ENCODE results near the gene CNTN1. TPM values are rescaled to one million over a fixed set of nuclear protein-coding genes. Genes with fewer than 3 reads are reported as not detected.

The CNTN1 gene
- total and polyA plus RNA-seq, 2 of the 8 experiments (the other 6 are each of a cell fraction or from before 2014, with no cell fraction given), result 7.2 to 21.8 TPM

DNA sequence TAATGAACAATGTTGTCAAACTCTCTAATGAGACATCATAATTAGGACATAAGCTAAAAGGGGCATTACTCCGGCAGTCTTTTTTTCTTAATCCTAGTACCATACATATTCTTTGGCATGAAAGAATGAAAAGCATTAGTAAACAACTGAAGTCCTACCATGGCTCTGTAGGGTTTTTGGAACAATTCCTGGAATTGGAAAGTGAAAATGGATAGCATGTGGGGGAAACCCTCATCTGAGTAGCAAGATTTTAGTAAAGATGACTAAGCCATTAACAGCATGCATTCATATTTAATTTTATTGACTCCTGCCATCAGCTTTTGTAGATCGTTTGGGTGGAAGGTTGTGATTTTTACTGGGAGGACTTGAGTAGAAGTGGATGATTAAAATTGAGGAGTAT is 279.7 kb downstream of the CNTN1 start:
- no peak overlapping the region for H3K4ac ChIP-seq (replicated peaks; ENCODE audit: insufficient read length, low read depth, low read length)
- no peak overlapping the region for H2AK5ac ChIP-seq (ENCODE audit: low read depth, low read length)
- no peak overlapping the region for H3K4me2 ChIP-seq (ENCODE audit: insufficient read depth in 1 of 2, low read depth in 2 of 2, low read length in 2 of 2)
- H3K27me3 ChIP-seq (replicated peaks in 1 of 4; ENCODE audit: control insufficient read depth in 3 of 4, extremely low read depth in 1 of 4, insufficient read depth in 3 of 4, low read length in 3 of 4), result peaks cover 0 to 1% (median 0%) of the 10 kb centered on the region in 4 experiments; a peak in 1 of 7 replicates
- H2BK12ac ChIP-seq (ENCODE audit: low read depth, low read length), result no peak overlapping the region
- no peak overlapping the region for H3K18ac ChIP-seq (ENCODE audit: extremely low read depth, low read length)
- ChIA-PET POLR2A (ENCODE audit: partially characterized antibody) (no interaction called here), CTCF (ENCODE audit: partially characterized antibody) (interaction anchor here (0.9 kb wide), 1 partner anchor 12 kb away, joined by 3 read pairs; no protein-coding TSS in a partner anchor)
- H3K4me1 ChIP-seq (replicated peaks in 1 of 4; ENCODE audit: control insufficient read depth in 3 of 4, insufficient read depth in 4 of 4, low read length in 3 of 4), result no peaks in the 10 kb centered on the region; a peak in 1 of 7 replicates
- H4K8ac ChIP-seq (ENCODE audit: extremely low read depth, insufficient read depth, low read length), result no peak overlapping the region
- FAIRE-seq (no peak), DNase-seq (ENCODE audit: low read depth in 1 of 2, low spot score in 2 of 2) (no peak)
- no peaks in the 10 kb centered on the region for H3K79me1 ChIP-seq (ENCODE audit: low read depth, low read length)
- H2BK120ac ChIP-seq (replicated peaks; ENCODE audit: low read depth, low read length), result no peak overlapping the region
- no peak overlapping the region for H3K14ac ChIP-seq (ENCODE audit: insufficient read length)
- no peak overlapping the region for H2BK5ac ChIP-seq (ENCODE audit: low read depth, low read length)
- H2BK15ac ChIP-seq (ENCODE audit: low read length), result no peak overlapping the region
- no peaks in the 10 kb centered on the region for H3K36me3 ChIP-seq (ENCODE audit: control insufficient read depth in 2 of 4, insufficient read depth in 4 of 4, low read length in 3 of 4)
- no peaks in the 10 kb centered on the region for H3K23me2 ChIP-seq (ENCODE audit: low read depth, low read length)
- no peak overlapping the region for H3K4me3 ChIP-seq (ENCODE audit: extremely low read depth in 1 of 4, insufficient read depth in 2 of 4, low read depth in 3 of 4, low read length in 4 of 4)
- no peak overlapping the region for H2BK20ac ChIP-seq (ENCODE audit: low read length)
- no peak overlapping the region for H3K9ac ChIP-seq (replicated peaks in 1 of 4; ENCODE audit: extremely low read depth in 1 of 4, low read depth in 3 of 4, low read length in 3 of 4)
- H4K91ac ChIP-seq (replicated peaks; ENCODE audit: insufficient read length, low read length), result no peak overlapping the region
- 61% methylated on average over 2 of the region's 2 CpGs; no CpG with 5 or more reads in 1 of the 2 experiments for WGBS, 2 experiments (ENCODE audit: extremely low coverage in 1 of 2, insufficient coverage in 1 of 2, insufficient read length in 1 of 2, insufficient replicate concordance in 2 of 2, low coverage in 1 of 2, low lambda C conversion rate in 2 of 2, missing lambda C conversion rate in 1 of 2)
- no peak overlapping the region for H2AFZ ChIP-seq (ENCODE audit: low read length)
- H4K5ac ChIP-seq (ENCODE audit: insufficient read length, low read depth, low read length), result no peak overlapping the region
- H3K27ac ChIP-seq (ENCODE audit: low read depth, low read length), result no peak overlapping the region
- H4K20me1 ChIP-seq (replicated peaks in 1 of 2; ENCODE audit: control insufficient read depth in 1 of 2, insufficient read depth in 2 of 2, low read length in 2 of 2), result no peaks in the 10 kb centered on the region
- no peaks in the 10 kb centered on the region for H3K79me2 ChIP-seq (ENCODE audit: control insufficient read depth in 1 of 2, insufficient read depth in 2 of 2, low read length in 2 of 2)
- no peak overlapping the region for H3K23ac ChIP-seq (ENCODE audit: insufficient read length)
- H3K56ac ChIP-seq (replicated peaks; ENCODE audit: insufficient read length, low read depth, low read length), result no peak overlapping the region
- no peaks in the 10 kb centered on the region for H3K9me3 ChIP-seq (ENCODE audit: insufficient read depth in 2 of 2, low read depth in 1 of 2, low read length in 1 of 2)
- TF ChIP-seq CHD1 (IDR thresholded peaks at IDR 0.05; ENCODE audit: low read depth, low read length) (no peak), BCL11A (IDR thresholded peaks at IDR 0.05; ENCODE audit: low read depth in 2 of 2, low read length in 2 of 2) (no peak), KDM5A (IDR thresholded peaks at IDR 0.05; ENCODE audit: low read length) (no peak), SIN3A (conservative IDR thresholded peaks at IDR 0.05 in 1 of 2, IDR thresholded peaks at IDR 0.05 in 1 of 2; ENCODE audit: low read depth in 1 of 2, low read length in 2 of 2) (no peak), SUZ12 (IDR thresholded peaks at IDR 0.05; ENCODE audit: low read length) (no peak), EP300 (IDR thresholded peaks at IDR 0.05; ENCODE audit: borderline replicate concordance in 1 of 2, low read depth in 2 of 2, low read length in 2 of 2) (no peak), PHF8 (conservative IDR thresholded peaks at IDR 0.05; ENCODE audit: low read depth, low read length) (no peak), ASH2L (IDR thresholded peaks at IDR 0.05; ENCODE audit: low read length) (no peak), SP2 (IDR thresholded peaks at IDR 0.05; ENCODE audit: low read length) (no peak), POLR2A (IDR thresholded peaks at IDR 0.05; ENCODE audit: control extremely low read depth in 1 of 2, low read depth in 2 of 2, low read length in 2 of 2) (no peak)
- TF ChIP-seq, protein P1, sequence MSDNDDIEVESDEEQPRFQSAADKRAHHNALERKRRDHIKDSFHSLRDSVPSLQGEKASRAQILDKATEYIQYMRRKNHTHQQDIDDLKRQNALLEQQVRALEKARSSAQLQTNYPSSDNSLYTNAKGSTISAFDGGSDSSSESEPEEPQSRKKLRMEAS (IDR thresholded peaks at IDR 0.05), result no peak
- TF ChIP-seq, protein P2, sequence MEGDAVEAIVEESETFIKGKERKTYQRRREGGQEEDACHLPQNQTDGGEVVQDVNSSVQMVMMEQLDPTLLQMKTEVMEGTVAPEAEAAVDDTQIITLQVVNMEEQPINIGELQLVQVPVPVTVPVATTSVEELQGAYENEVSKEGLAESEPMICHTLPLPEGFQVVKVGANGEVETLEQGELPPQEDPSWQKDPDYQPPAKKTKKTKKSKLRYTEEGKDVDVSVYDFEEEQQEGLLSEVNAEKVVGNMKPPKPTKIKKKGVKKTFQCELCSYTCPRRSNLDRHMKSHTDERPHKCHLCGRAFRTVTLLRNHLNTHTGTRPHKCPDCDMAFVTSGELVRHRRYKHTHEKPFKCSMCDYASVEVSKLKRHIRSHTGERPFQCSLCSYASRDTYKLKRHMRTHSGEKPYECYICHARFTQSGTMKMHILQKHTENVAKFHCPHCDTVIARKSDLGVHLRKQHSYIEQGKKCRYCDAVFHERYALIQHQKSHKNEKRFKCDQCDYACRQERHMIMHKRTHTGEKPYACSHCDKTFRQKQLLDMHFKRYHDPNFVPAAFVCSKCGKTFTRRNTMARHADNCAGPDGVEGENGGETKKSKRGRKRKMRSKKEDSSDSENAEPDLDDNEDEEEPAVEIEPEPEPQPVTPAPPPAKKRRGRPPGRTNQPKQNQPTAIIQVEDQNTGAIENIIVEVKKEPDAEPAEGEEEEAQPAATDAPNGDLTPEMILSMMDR (IDR thresholded peaks at IDR 0.05; ENCODE audit: control extremely low read depth in 1 of 3, insufficient read depth in 1 of 3, low read depth in 1 of 3, low read length in 3 of 3), result no peak

Measured in H1 (cell line).